Activated CD4-positive, alpha-beta T cell treated with anti-CD3 and anti-CD28 coated beads, Interleukin-2, amount 50 U/mL, for 4 hours (primary cell): ENCODE results near the gene MALRD1.

ENCODE experiments used
- DNase-seq, 2 experiments: peaks; one replicate each; pipeline ENCODE4 v3.0.0-alpha.2; 2020

Gene MALRD1

DNA sequence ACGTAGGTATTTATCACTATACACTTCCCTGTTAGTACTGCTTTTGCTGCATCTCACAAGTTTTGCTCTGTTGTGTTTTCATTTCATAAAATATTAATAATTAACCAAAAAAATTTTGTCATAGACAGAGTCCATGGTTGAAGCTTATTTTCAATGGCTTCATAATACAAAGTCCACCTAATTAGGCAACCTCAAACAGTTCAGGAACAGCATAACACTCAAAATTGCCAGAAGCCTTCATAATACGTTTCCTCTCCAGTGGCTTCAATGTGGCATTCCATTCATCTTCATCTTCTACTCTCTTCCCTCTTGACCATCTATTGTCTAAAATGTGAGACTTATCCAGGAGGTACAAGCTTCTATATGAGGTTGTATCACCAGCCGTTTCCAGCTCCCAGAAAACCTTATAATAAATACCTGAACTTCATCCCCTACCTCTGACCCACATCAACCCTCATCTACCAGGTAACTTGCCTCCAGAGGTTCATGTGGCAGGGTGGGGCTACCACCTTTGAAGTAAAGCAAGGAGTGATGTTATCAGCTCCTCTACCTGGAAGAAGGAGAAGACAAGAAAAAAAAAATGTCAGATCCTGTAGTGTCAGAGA lies 337.3 kb downstream of the MALRD1 start:
- no peak for DNase-seq

DNA sequence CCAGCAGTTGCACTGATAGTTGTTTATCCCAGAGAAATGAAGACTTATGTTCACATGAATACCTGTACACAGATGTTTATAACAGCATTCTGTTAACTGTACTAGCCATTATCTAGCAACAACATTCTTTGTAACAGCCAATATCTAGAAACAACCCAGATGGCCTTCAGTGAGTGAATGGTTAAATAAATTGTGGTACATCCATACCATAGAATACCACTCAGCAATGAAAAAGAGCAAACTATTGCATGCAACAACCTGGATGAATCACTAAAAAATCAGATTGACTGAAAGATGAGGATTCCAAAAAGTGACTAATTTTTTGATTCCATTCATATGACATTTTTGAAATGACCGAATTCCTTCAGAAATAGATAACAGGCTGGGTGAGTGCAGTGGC lies 360.3 kb downstream of the MALRD1 start:
- no peak for DNase-seq

DNA sequence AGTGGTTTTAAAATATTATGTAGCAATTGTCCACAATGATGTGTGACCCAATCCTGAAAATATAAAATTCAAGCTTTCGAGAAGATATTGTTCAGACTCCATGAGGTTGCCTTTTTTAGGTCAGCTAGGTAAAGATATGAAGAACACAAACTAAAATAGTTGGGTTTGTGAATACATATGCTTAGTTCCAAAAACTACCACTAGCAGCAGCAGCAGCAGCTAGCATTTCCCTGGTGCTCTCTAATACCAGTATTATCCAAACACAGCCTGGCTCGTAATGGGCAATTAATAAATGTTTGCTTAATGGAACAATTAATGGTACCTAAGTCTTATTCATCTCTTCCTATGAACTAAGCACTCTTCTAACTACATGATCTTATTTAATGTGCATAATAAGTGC lies 362.5 kb downstream of the MALRD1 start:
- DNase-seq, result no peak

DNA sequence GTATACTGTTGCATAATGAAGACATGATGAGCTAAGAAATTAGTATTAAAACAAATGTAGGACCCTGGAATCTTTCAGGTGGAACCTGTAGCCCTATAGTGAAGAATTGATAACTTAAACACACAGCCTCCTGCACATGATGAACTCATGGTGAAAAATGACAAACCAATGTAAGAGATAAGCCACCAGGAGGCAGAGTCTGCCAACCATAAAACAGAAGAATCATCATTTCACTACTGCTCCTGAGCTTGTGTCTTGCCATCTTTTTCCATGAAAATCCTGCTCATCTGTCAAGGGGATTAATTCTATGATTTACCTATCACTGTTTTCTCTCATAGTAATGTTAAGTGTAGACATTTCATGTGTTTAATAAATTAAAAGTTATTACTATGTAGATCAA lies 363.9 kb downstream of the MALRD1 start:
- DNase-seq, result no peak

DNA sequence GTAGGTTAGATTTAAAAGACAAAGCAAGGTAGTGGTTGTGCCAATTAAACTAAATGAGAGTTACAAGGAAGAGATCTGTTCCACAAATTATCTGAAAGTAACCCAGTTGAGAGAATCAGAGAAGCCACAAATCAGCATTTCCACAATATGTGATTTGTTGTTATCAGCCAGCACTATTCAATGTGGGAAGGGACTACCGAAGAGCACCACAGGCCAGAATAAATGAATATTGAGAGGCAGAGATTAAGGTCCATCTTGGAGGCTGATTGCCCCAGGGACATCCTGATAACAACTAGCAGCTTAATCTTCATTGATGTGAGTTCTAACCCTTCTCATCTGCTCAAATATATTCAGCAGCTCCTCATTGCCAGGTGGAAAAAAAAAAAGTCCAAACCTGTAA lies 367.6 kb downstream of the MALRD1 start:
- DNase-seq, result no peak

DNA sequence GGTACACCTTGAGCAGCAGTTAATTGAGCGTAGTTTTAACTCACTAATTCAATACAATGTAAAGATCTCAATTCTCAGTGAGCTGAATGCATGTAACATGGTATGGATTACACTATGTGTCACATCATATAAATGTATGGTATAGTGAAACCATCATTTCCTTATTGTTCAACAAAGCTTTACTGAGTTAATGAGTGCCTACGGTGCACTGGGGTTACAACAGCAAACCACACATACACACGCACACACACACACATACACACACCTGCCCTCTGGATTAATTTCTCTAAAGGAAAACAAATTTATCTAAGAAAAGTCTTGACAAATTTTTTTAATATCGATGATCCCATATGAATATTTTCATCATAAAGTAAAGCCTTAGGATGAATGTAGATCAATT lies 369.1 kb downstream of the MALRD1 start:
- no peak for DNase-seq

DNA sequence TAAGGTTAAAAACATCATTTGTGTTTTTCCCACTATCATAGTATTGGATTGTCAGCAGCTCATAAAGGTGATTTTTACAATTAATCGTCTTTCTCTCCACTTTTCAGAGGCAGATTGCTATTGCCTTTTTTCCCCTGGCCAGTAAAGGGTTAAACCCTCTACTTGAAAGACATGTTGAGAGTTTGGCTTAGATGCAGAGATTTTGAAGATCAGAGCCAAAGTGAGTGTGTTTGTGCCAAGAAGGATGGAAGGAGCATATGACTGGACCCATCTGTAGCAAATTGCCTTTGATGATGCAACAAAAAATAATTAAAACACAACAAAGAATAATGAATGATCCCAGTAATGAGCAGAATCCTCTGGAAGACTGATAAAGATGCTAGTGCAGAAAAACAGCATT lies 373.1 kb downstream of the MALRD1 start:
- DNase-seq, result no peak

DNA sequence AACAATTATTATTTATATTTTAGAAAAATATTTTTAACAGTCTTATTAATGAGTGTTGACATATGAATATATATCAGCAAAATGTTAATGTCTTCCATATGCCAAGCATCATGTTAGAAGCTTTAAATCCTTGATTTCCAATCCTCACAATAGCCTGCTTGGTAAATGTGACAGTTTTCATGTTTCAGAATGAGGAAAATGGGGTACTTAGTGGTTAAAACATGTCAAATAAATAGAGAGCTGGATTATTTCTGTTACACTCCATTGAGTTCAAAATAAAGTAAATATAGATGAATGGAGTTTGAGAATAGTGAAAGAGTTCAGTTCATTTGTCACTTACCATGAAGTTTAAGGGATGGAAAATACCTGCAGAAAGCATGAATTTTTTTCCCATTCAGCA lies 377.4 kb downstream of the MALRD1 start:
- no peak for DNase-seq

DNA sequence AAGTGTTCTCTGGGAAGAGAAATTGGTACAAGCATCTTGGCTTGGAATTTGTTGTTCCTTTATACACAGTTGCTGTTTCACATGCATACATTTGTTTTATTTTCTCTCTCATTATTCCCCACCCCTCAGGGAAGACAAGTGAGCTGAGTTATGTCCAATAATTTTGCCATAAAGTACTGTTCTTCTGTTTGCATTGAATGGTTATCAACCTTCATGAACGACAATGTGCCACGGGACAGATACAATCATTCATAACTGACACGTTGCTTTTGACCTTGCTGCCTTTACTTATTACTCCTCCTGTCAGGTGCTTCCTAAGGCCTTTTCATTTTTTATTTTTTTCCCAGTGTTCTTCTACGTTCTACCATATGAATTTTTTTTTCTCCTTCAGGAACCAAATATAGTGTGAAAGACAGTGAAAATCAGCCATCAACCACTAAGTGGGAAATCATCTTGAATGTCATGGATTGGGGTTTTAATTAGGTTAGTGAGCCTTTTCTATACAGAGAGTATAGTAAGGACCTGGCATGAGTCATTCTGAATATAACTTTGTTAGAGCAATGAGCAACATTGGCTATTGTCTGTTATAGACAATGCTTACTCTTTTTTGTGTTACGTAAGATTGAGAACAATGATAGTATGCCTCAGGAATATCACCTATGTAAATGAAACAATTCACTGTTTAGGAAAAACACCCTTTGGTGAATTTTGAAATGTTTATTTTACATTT lies 383.2 kb downstream of the MALRD1 start:
- DNase-seq, result no peak

DNA sequence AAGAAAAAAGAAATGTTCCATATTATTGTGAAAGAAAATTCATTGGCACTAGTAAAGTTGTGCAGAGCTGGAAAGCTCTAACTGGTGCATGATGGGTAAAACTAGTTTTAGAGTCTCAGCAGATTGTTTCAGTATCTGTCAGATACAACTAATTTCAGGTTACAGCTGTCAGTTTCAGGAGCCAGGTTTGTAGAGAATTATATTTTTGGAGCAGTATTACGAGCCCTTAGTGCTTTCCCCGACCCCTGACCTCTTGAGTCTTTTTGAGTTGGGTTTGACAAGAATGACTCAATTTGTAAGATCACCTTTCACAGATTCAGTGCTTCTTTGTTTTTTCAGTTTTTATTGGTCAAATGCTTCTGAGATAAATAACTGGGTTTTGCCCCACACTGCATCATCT lies 401.3 kb downstream of the MALRD1 start:
- DNase-seq, result no peak

DNA sequence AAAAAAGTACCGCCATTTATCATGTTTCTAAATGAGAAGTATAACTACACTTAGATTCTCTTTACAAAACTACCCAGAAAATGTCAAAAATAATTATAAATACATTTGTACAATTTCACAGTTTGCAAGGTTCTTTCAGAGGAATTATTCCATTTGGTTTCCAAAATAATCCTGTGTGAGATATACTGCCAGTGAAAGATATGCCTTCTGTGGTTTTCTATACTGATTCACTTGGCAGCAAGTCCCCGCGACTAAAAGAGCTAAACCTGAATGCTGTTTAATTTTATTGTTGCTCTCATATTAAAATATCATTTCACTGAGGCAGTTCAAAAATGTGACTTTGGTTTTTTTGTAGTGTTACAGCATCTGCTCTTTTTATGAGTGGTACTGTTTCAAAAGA lies 402.8 kb downstream of the MALRD1 start:
- no peak for DNase-seq

DNA sequence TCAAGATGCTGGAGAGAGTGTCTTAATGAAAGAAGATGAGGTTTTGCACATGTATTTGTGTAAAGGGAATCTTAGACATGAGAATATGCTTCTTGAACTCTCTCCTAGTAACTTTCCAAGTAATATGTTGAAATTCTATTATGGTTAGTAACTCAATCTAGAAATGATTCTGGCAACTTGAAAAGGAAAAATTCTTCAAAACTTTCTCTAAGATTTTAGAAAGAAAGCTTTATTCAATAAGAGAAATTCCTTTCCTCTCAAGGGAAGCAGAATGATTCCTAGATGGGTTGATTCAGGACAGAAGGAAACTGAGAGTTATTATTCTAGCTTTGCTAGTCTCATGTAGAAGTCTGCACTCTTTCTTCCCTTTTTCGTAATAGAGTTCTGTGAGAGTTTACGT lies 403.3 kb downstream of the MALRD1 start:
- no peak for DNase-seq

DNA sequence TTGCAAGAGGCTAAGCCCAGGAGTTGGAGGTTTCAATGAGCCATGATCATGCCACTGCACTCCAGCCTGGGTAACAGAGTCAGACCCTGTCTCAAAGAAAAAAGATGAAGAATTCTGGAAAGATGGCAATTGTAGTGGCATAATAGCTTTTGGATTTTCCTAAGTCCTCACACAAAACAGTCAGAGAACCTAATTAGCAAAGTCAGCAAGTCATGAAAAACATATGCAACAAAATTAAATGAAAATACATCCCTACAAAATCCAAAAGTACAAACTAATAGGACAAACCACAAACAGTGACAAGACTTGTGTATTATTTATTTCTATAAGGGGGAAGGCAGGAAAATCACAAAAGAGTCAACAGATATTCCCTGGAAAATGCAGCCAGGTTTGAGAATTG lies 405.4 kb downstream of the MALRD1 start:
- DNase-seq, result no peak

DNA sequence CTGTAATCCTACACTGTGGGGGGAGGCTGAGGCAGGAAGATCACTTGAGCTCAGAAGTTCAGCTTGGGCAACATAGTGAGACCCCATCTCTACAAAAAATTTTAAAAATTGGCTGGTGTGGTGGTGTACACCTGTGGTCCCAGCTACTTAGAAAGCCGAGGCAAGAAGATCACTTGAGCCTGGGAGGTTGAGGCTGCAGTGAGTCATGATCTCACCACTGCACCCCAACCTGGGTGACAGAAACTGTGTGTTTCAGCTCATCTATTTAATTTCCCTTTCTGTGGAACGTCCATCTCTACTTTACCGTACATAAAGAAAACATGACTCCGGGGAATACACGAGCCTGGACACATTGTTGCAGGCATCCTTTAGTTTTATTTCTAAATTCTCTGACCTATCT lies 413.0 kb downstream of the MALRD1 start:
- DNase-seq, result no peak

DNA sequence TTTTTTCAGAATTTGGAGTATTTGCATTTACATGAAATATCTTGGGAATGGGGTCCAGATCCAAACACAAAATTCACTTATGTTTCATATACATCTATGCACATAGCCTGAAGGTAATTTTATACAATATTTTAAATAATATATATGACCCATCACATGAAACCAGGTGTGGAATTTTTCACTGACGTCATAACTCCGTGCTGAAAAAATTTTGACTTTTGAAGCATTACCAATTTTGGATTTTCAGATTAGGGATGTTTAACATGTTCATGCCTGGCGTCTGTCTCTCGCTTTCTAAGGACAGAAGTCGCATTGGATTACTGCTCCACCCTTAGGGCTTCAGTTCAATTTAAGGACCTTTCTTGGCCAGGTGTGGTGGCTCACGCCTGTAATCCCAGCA lies 418.1 kb downstream of the MALRD1 start:
- DNase-seq, result no peak

DNA sequence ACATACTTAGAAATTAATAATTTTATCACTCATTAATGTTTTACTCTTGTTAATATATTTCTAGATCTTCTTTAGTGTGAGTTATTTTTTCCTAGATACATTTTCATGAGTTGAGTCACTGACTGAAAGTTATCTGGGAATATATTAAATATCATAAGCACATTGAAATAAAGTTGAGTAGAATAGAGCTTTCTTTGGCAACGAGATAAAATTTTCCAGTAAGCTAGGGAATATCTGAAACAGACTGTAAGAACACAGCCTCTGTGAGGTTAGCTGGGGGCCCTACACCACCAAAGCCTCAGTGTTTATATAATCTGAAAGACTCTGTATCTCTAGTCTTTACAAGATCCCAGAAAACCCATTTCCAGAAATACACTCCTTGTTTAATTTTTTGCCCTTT lies 419.8 kb downstream of the MALRD1 start:
- no peak for DNase-seq

DNA sequence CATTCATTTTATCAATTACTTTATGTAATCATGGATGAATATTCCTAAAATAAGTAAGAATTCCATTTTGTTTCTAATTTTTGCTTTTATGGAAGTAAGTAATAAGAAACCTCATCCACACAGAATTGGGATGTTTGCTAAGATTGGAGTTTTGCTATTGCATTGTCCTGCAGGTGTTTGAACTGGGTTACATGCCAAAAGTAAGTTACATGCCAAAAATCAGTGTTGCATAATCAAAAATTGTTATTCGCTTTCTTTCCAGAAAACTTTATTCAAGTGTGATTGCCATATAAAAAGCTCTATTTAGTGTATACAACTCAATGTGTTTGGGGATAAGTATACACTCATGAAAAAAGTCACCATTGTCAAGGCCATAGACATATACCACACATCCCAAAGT lies 420.9 kb downstream of the MALRD1 start:
- DNase-seq, result no peak

DNA sequence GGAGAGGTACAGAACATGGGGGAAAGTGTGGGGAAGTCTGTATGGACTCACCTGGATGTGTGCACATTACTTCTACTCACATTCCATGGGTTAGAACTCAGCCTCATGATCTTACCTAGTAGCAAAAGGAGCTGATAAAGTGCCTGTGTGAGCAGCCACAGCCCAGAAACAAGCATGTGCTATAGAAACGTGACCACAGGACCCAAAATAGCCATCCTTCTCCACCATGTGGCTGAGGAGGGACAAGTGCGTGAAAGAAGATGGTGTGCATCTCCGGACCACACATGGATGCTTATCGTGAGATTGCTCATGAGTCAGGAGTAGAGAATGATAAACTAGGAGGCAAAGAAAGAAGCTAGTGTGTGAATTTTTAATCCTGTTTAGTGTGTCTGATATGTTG lies 431.3 kb downstream of the MALRD1 start:
- no peak for DNase-seq

DNA sequence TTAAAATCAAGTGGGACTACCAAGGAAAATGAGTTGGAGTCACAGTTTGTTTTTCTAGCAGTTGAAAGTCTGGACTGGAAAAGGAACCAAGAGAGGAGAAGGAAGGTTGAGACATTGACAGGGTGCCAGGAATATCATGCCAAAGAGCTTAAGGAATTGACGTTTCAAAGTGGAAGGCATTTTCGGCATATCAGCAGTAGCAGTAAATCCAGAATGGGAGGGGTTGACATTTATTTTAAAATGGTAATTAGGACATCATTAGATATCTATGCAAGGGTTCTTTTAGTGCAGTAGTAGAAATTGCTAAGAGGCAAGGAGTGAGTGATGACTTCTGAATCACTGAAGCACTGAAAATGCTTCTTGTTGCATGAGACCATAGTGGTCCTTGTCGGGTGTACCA lies 431.8 kb downstream of the MALRD1 start:
- no peak for DNase-seq

DNA sequence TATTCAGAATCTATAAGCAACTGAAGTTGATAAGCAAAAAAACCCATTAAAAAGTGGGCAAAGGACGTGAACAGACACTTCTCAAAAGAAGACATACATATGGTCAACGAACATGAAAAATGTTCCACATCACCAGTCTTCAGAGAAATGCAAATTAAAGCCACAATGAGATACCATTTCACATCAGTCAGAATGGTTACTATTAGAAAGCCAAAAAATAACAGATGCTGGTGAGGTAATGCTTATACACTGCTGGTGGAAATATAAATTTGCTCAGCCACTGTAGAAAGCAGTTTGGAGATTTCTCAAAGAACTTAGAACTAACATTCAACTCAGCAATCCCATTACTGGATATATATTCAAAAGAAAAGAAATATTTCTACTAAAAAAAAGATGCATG lies 434.8 kb downstream of the MALRD1 start:
- DNase-seq, result no peak

DNA sequence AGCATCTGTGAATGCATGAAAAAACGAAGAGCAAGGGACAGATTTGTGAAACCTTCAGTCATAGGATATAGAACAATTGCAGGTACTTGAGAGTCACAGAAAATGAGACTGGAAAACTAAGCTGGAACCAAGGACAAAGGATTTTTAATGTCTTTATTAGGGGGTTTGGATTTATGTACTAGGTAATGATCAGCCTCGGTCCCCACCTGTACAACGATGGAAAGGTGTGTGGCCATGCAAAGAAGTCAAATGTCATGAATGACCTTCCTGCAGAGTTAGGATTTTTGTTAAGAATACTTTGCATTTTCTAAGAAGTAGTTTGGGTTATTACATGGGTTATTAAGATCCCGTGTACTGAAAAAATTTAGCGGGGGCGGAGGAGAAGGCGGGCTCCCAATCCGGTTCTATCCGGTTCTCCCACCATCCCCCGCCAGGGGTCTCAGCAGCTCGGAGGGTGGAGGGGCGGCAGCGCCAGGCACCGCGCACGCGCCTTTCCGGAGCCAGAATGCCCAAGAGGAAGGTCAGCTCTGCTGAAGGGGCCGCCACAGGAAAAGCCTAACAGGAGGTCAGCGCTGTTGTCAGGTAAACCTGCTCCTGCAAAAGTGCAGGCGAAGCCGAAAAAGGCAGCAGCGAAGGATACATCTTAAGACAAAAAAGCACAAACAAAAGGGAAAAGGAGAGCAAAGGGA lies 440.1 kb downstream of the MALRD1 start:
- DNase-seq, result no peak

DNA sequence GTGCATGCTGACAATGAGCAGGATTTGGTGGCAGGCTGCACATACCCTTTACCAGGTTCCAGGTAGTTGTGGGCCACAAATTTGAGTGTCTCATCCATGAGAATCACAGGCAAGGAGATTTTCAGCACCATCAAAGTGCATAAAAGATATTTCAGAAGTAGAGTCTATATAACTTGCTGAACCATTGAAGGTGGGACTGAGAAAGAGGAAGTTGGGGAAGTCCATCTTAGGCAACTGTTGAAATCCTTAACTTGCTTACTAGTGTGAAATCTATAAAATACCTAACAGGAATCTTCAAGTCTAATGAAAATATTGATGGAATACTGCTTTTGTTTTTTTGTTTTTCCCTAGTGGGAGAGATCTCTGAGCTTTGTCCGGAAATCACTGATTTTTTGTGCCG lies 442.6 kb downstream of the MALRD1 start:
- no peak for DNase-seq

DNA sequence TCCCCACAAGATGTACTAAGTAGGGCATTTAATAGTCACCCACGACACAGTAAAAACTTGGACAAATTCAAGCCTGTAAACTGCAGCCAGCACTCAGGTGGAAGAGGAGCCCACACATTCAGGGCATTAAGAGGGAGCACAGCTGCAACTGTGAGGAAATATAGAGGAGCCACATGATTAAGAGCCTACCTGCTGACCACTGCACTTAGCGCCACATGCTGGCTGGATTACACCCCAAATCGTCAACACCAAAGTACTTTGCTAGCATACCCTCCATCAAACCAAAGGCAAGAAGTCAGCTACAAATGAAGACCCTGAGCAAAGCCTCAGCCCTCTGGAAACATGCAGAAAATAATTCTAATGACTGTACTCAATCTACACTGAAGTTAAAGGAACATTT lies 445.3 kb downstream of the MALRD1 start:
- DNase-seq, result no peak

DNA sequence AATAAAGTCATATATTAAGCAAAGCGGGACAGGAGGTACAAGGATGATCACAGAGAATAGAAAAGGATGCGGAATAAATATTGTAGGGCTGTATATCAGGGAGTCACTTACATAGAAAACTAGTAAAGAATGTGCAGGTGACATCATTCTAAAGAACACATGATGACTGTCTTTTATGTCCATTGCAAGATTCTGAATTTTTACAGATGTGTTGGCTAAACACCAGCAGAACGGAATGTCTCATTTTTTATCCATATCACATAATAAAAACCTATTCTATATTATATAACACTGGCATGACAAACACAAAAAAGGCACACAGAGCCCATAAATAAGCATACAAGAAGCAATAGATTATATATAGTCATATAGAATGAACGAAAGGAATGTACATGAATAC lies 448.4 kb downstream of the MALRD1 start:
- no peak for DNase-seq
